RWPE2 (cell line): ENCODE data around the gene DNMT3B.

ENCODE experiments used
- ATAC-seq: fragments of 200-7000 bp; cut with Tn5 transposase; 3 replicates; pipeline ENCODE4 v1.9.1; 2021; ENCODE audit warnings: low read depth
- DNase-seq: peaks from one replicate; pipeline ENCODE4 v3.0.0-alpha.2; 2020; ENCODE audit warnings: low spot score
- H3K27ac ChIP-seq: fragments of 450-650 bp; 2 replicates; pipeline ENCODE4 v1.5.1; 2017; ENCODE audit warnings: mild to moderate bottlenecking; ENCODE audit not compliant: poor library complexity, severe bottlenecking
- H3K27me3 ChIP-seq: fragments of 250-450 bp; sonication (Bioruptor Pico); 2 replicates; pipeline ENCODE4 v1.5.1; 2021; ENCODE audit warnings: mild to moderate bottlenecking, moderate library complexity; ENCODE audit not compliant: insufficient read depth, poor library complexity, severe bottlenecking
- H3K36me3 ChIP-seq: fragments of 250-450 bp; sonication (Bioruptor Pico); 2 replicates; pipeline ENCODE4 v1.5.1; 2020; ENCODE audit warnings: low read depth, mild to moderate bottlenecking, moderate library complexity
- H3K4me1 ChIP-seq: fragments of 250-450 bp; sonication (Bioruptor Pico); 2 replicates; pipeline ENCODE4 v1.5.1; 2021; ENCODE audit warnings: mild to moderate bottlenecking, moderate library complexity; ENCODE audit not compliant: insufficient read depth, poor library complexity, severe bottlenecking
- H3K4me3 ChIP-seq: fragments of 250-450 bp; sonication (Bioruptor Pico); 2 replicates; pipeline ENCODE4 v1.5.1; 2021; ENCODE audit warnings: mild to moderate bottlenecking, moderate library complexity; ENCODE audit not compliant: severe bottlenecking
- H3K9me3 ChIP-seq: fragments of 250-450 bp; sonication (Bioruptor Pico); 2 replicates; pipeline ENCODE4 v1.5.1; 2021; ENCODE audit warnings: mild to moderate bottlenecking, moderate library complexity; ENCODE audit not compliant: severe bottlenecking
- TF ChIP-seq, protein P1 (sequence below): fragments of 450-650 bp; IDR thresholded peaks from one replicate; pipeline ENCODE4 v1.5.1; 2017; ENCODE audit warnings: mild to moderate bottlenecking, moderate library complexity; ENCODE audit not compliant: poor library complexity, severe bottlenecking

The DNMT3B gene

DNA sequence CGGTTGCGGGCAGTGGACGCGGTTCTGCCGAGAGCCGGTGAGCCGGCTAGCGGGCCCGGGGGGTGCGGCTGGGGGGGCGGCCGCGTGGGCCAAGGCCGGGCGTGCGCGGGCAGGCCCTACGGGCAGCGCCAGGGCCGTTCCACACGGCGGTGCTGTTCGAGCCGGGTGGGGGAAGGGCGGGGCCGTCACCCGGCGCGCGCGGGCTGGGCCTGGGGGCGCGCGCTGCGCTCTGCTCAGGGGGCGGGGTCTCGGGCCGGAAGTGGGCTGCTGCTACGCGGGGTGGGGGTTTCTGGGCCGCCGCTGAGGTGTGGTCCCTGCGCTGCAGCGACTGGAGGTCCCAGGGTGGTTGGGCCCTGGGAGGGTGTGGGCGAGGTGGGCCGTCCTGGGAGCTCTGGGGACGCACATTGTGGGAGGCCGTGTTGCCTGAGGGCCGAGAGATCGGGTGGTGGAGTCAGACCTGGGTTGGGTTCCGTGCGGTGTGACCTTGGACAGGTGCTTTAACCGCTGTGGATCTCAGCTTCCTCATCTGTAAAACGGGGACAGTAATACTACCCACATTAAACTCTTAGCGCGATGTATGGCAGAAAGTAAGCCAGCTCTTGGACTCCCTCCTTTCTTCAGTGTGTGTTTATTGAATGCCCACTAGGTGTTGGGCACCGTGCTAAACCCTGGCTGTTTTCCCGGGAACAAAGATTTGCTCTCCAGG lies 58.0 kb downstream of the DNMT3B start:
- TF ChIP-seq, protein P1, sequence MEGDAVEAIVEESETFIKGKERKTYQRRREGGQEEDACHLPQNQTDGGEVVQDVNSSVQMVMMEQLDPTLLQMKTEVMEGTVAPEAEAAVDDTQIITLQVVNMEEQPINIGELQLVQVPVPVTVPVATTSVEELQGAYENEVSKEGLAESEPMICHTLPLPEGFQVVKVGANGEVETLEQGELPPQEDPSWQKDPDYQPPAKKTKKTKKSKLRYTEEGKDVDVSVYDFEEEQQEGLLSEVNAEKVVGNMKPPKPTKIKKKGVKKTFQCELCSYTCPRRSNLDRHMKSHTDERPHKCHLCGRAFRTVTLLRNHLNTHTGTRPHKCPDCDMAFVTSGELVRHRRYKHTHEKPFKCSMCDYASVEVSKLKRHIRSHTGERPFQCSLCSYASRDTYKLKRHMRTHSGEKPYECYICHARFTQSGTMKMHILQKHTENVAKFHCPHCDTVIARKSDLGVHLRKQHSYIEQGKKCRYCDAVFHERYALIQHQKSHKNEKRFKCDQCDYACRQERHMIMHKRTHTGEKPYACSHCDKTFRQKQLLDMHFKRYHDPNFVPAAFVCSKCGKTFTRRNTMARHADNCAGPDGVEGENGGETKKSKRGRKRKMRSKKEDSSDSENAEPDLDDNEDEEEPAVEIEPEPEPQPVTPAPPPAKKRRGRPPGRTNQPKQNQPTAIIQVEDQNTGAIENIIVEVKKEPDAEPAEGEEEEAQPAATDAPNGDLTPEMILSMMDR: peak; percentile 31
- peak; percentile 68 for ATAC-seq
- Histone ChIP-seq H3K4me1 (peaks cover 30% of the 10 kb centered on the region), H3K9me3 (no peaks in the 10 kb centered on the region), H3K27ac (peak overlapping the region; percentile 61), H3K36me3 (peaks cover 13% of the 10 kb centered on the region), H3K4me3 (peak overlapping the region; percentile 93), H3K27me3 (no peaks in the 10 kb centered on the region)
- DNase-seq: peak; percentile 87

- H3K4me1 ChIP-seq: peaks cover 30% of the 10 kb centered on the region
- TF ChIP-seq, protein P1: no peak
- peak overlapping the region; percentile 61 for H3K27ac ChIP-seq
- peak overlapping the region; percentile 93 for H3K4me3 ChIP-seq
- no peak for DNase-seq
- H3K9me3 ChIP-seq: no peaks in the 10 kb centered on the region
- no peak; the same call in 2 of the 3 replicates for ATAC-seq
- peaks cover 20% of the 10 kb centered on the region for H3K36me3 ChIP-seq
- H3K27me3 ChIP-seq: no peaks in the 10 kb centered on the region
Measured at GRCh38 chr20:32820698-32821377, 58.7 kb downstream of the DNMT3B start.

DNA sequence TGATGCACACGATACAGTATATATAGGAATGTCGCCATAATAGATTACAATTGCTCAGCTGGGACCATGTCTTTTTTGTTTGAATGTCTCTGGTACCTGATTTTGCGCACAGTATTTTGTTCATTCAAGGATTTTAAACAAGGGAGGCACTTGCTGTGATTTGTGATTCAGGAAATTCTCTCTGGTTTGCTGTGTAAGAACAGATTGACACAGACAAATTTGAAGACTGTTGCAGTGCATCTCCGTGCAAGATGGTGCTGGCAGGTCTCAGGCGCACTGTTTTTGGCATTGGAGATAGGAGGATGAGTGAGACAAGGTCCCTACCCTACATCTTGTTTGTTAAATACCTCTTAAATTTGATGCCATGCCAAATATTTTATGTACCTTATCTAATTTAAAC lies 60.0 kb downstream of the DNMT3B start:
- H3K27ac ChIP-seq: peak overlapping the region; percentile 7
- no peaks in the 10 kb centered on the region for H3K9me3 ChIP-seq
- TF ChIP-seq, protein P1: no peak
- no peaks in the 10 kb centered on the region for H3K27me3 ChIP-seq
- DNase-seq (no peak), ATAC-seq (no peak)
- peaks cover 34% of the 10 kb centered on the region for H3K36me3 ChIP-seq
- H3K4me1 ChIP-seq: peaks cover 30% of the 10 kb centered on the region
- no peak overlapping the region for H3K4me3 ChIP-seq

- H3K27ac ChIP-seq: peak overlapping the region; percentile 7
- H3K36me3 ChIP-seq: peaks cover 43% of the 10 kb centered on the region
- H3K9me3 ChIP-seq: no peaks in the 10 kb centered on the region
- peaks cover 30% of the 10 kb centered on the region for H3K4me1 ChIP-seq
- H3K27me3 ChIP-seq: no peaks in the 10 kb centered on the region
- TF ChIP-seq, protein P1: peak; percentile 18
- peak; percentile 65 for ATAC-seq
- no peak for DNase-seq
- no peak overlapping the region for H3K4me3 ChIP-seq
Measured at GRCh38 chr20:32823078-32823477, 60.9 kb downstream of the DNMT3B start.
